Bone marrow (tissue), 2 donors: ENCODE measurements around the gene NCKAP5.

Experiments
- DNase-seq, 2 donors: peaks; one replicate each; lab custom pipeline; 2025; lab: John Stamatoyannopoulos, UW

NCKAP5 gene

GRCh38 chr2:133380991-133381390 is 187.3 kb downstream of the NCKAP5 start:
- no peak for DNase-seq

GRCh38 chr2:133378928-133379549 is 189.2 kb downstream of the NCKAP5 start:
- DNase-seq: no peak

- no peak for DNase-seq
These were observed 189.9 kb downstream of the NCKAP5 start for GRCh38 chr2:133378386-133378785.

DNA sequence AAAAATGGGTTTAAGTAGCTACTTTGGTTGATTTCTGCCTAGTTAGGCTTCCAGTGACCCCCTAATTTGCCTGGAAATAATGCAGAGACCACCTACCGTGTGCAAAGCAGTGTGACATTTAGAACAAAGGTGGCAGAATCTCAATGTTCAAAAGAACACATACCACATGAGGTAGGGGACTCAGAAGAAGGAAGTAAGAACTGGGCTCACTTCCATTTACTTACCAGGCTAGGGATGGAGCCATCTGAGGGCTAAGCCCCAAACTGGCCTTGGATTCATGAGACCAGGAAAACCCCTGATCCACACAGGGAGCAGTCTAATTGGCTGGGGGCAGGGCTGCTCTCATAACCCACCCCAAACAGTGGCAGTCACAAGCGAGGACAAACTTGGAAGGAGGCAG is 190.7 kb downstream of the NCKAP5 start:
- DNase-seq: no peak

GRCh38 chr2:133377021-133377481 is 191.2 kb downstream of the NCKAP5 start:
- no peak for DNase-seq

DNA sequence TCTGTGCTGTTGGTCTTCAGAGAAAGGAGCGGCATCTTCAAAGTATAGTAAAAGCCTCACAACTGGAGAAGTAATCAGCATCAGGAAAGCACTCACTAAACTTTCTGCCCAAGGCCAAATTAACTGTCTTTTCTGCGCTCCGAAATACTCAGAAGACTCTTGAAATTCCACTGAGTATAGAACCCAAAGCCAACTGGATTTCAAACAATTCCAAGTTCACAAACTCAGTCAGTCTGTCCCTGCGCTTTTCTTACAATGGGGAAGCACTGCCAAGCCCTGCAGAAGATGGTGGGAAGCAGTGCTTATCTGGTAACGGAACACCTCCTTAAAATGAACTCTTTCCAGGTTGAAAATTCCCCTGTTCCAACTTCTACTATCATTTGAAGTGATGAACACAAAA is 193.5 kb downstream of the NCKAP5 start:
- no peak for DNase-seq

- DNase-seq: no peak
These were observed 197.0 kb downstream of the NCKAP5 start for GRCh38 chr2:133371286-133371685.

DNA sequence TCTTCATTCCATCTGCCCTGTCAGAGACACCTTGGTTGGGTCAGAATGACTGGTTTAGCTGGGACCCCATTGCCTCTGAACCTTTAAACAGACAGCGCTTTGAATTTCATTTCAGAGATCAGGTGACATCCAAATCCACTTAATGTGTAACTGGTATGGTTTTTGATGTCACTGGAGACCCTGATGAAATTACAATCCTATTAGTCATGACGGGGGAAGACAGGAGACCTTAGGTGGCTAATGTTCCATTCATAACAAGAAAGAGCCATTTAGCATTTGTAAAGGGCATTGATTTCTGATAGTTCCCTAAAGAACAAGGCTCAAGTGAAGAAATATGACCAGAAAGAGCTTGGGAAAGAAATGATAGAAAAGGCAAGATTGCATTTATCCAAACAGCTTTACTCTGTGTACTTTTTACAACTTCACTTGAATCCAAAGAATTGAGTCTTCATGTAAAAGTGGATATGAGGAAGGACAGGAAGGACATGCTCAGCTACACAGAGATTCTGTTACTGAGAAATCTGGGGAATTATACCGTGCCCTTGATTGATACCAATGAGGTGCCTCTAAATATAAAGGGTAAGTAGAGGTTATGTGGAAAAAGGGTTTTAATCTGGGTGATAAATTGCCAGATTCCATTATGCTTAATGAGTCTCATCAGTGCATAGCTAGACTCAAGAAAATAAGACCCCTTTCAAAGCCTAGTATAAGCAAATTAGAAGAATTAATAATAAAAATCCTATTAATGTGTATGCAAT is 198.2 kb downstream of the NCKAP5 start:
- DNase-seq: no peak

DNA sequence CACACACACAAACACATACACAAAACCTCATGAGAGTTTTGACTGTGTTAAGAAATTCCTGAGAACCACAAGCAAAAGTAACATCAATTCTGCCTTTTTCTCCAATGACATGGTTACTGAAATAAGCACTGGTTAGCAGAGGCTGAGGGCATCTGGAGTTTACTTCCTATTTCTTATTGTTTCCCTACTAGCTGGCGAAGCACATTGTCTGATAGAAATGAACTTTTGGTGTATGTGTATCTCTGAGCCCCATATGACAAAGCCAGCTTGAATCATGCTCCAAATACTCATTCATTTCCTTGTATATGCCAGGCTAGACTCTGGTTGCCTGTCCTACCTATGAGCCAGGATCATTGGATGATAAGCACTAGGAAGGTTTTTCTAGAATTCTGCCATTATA is 203.1 kb downstream of the NCKAP5 start:
- no peak for DNase-seq

- DNase-seq: no peak
These were observed 203.6 kb downstream of the NCKAP5 start for GRCh38 chr2:133364636-133365035.

DNA sequence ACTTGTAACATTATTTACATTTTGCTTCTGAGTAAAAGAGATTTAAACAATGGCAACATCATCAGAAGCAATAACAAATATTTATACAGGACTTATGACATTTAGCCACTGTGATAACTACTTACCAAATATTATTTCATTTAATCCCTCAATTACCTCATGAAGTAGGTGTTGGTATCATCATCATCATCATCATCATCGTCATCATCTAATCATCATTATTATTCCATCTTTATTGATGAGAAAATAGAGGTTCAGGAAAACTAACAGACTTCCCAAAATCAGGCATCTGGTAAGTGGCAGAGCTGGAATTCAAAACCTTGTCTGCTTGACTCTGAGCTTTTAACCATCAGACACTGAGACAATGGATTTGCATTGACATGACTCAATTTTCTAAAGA is 204.4 kb downstream of the NCKAP5 start:
- DNase-seq: no peak

GRCh38 chr2:133362061-133362476 is 206.2 kb downstream of the NCKAP5 start:
- DNase-seq: no peak

- DNase-seq: no peak
These were observed 207.4 kb downstream of the NCKAP5 start for GRCh38 chr2:133360882-133361281.

DNA sequence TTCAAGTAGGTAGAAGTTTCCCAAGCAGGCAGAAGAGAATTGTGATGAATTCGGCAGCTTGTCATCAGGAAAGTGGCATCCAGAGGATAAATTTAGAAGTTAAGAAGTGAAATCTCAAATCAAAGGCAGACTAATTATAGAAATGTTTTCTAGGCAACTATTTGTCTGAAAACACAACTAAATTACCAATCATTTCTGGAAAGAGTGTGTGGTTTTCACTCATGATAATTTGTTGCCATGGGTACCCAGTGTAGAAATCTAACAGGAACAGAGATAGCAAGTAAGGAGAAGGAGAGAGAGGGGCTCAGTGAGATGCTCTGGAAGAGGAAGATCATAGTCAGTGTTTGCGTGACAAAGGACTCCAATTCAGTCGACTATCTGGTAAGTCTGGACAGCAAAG is 208.1 kb downstream of the NCKAP5 start:
- DNase-seq: no peak

- DNase-seq: no peak
These were observed 215.5 kb downstream of the NCKAP5 start for GRCh38 chr2:133352719-133353118.

DNA sequence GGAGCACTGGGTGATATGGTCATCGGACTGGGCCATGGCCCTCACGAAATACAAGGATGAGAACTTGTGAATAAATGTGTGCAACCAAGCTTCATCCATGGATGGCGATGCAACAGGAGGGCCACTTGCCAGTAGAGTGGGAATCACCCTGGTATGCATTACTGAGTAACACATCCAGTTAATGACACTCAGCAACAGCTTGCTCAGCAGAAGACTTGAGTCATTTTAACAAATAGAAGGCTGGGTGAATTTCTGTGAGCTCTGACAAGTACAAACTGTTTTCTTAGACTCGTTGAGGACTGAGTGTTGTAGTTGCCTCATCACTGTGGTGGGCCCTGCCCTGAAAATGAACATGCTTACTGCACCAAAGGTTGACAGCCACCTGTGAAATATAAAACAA is 221.6 kb downstream of the NCKAP5 start:
- no peak for DNase-seq

GRCh38 chr2:133345638-133346037 is 222.6 kb downstream of the NCKAP5 start:
- no peak for DNase-seq

DNA sequence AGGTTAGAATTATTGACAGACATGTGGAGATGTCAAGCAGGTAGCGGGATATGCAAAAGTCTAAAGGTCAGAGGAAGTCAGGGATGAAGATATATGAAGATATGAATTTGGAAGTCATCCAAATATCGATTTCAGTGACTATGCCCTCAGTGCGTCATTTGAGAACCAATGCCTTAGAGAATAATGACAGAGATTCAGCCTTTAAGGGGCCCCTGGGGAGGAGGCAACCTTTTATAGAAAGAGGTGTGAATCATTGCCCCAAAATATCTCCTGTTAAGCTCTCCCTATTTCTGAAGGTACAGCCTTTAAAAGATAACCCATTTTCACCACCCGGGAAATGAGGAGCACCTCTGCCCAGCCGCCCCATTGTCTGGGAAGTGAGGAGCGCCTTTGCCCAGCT is 223.4 kb downstream of the NCKAP5 start:
- DNase-seq: no peak

- DNase-seq: no peak
These were observed 225.3 kb downstream of the NCKAP5 start for GRCh38 chr2:133343018-133343352.

DNA sequence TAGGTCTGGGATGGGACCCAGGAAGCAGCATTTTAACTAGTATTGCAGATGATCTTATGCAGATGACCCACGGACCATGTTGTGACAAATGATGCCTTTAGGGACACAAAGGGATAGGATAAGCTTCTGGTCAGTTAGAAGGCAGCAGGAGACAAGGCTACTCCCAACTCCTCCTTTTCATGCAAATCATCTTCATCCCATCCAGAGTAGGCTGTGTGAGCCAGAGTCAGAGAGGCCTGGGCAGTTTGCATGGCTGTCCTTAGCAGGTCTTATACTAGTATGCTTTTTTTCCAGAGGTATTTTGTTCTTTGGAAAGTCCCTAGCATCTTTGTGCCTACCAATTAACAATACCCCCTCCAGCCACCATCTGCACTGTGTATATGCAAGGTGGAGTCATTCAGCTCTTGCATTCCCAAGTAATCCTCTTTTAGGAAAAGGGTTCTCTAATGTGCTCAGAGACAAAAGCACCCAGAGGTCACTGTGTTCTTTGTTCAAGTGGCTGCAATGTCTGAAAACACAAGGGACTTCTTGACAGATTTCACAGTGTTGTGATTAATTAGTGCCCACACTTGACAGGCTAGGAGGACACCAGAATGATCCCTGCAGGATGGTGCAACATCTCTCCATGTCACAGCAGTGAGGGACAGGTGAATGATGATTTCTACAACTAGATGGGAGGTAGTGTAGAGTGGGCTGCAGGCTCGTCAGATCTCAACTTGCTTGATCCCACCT is 225.8 kb downstream of the NCKAP5 start:
- no peak for DNase-seq

DNA sequence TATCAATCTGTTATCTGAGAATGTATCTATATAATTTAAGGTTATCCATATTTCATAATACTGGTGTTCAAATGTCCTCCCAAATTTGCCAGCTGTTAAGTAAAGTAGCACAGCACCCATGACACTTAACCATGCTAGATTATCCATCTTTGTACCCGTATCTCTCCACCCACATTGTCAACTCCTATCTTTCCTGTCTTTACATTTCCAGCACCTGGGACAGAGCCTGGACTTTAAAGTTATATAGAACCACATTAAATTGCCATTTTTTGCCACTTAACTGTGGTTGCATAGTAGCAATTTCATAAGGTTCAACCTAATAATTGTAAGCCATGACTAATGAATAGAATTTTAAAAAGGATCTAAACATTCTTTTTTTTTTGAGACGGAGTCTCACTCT is 226.7 kb downstream of the NCKAP5 start:
- DNase-seq: no peak

- DNase-seq: no peak
These were observed 230.0 kb downstream of the NCKAP5 start for GRCh38 chr2:133338224-133338623.

DNA sequence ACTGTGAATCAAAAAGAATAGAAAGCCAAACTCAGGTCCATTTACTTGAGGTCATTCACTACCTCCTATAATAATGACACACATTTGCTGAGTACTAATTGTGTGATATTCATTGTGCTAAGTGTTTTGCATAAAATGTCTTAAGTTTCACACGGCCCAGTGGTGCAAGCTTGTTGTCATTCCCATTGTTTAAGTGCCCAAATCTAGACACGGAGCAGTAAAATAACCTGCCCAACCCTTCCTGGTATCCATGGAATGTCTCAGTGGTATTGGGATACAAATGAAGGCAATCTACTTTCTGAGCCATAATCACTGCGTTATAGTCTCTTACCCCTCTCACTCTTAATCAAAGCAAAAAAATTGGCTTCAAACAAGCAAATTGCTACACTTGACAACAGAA is 233.3 kb downstream of the NCKAP5 start:
- DNase-seq: no peak
